Measurements from ENCODE around the gene DPH6.

The DPH6 gene

GRCh38 chr15:35477312-35478262 lies 68.4 kb downstream of the DPH6 start:
- FAIRE-seq: no peak
- no peak for TF ChIP-seq CTCF (IDR thresholded peaks at IDR 0.05; ENCODE audit: insufficient read depth, missing control alignments)
- no peak for DNase-seq (ENCODE audit: insufficient read length, low spot score)

- FAIRE-seq (no peak), DNase-seq (ENCODE audit: insufficient read length, low spot score) (no peak)
- TF ChIP-seq CTCF (IDR thresholded peaks at IDR 0.05; ENCODE audit: insufficient read depth, missing control alignments): no peak
Measured at GRCh38 chr15:35471024-35471423, 74.9 kb downstream of the DPH6 start.

DNA sequence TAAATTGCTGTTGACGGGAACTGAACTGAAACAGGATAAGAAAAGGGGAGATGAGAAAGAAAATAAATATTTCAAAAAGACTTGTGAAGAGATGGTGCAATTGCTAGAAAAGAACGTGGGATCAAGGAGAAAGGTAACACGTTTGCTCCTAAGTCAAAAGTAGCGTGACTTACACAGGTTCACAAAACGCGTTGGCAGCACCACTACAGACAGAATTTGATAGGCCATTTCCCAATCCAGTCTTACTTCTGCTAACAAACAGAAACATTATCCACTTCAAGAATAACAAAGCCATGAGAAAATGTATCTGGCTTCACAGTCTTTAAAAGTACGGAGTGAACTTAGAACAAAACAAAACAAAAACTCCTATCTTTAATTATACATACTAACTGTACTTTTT lies 75.5 kb downstream of the DPH6 start:
- DNase-seq (ENCODE audit: insufficient read length, low spot score) (no peak), FAIRE-seq (no peak)
- no peak for TF ChIP-seq CTCF (IDR thresholded peaks at IDR 0.05; ENCODE audit: insufficient read depth, missing control alignments)

DNA sequence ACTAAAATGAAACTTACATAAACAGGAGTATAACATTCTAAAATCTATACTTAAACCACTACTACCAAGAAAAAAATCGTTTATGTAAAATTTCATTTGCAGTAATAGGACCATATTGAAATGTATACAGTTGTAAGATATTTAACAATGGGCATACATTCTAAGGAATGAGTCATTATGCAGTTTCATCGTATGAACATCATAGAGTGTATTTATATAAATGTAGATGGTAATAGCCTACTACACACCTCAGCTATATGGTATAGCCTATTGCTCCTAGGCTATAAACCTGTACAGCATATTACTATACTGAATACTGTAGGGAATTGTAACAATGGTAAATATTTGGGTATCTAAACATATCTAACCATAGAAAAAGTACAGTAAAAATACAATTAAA lies 79.5 kb downstream of the DPH6 start:
- FAIRE-seq: no peak
- no peak for DNase-seq (ENCODE audit: insufficient read length, low spot score)
- no peak for TF ChIP-seq CTCF (IDR thresholded peaks at IDR 0.05; ENCODE audit: insufficient read depth, missing control alignments)

GRCh38 chr15:35465783-35466182 lies 80.2 kb downstream of the DPH6 start:
- no peak for TF ChIP-seq CTCF (IDR thresholded peaks at IDR 0.05; ENCODE audit: insufficient read depth, missing control alignments)
- FAIRE-seq: no peak
- DNase-seq (ENCODE audit: insufficient read length, low spot score): no peak

DNA sequence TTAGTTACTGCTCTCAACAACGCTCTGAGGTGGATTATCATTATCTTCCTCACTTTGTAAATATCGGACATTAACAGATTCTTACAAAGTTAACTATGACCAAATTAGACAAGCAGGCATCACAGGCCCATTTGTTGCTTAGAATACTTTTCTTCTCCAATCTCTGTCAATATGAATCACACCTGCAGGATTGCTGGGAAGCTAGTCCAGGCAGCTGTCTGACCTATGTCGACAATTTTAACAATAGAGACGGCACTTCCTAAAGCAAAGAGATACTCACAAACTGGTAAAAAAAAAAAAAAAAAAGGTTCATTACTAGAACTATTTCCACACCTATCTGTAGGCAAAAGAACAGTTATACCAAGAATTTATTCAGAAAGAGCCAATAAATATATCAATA lies 85.3 kb downstream of the DPH6 start:
- FAIRE-seq (no peak), DNase-seq (ENCODE audit: insufficient read length, low spot score) (no peak)
- TF ChIP-seq CTCF (IDR thresholded peaks at IDR 0.05; ENCODE audit: insufficient read depth, missing control alignments): no peak

GRCh38 chr15:35458176-35458856 lies 87.6 kb downstream of the DPH6 start:
- DNase-seq (ENCODE audit: insufficient read length, low spot score) (no peak), FAIRE-seq (no peak)
- no peak for TF ChIP-seq CTCF (IDR thresholded peaks at IDR 0.05; ENCODE audit: insufficient read depth, missing control alignments)
